C4-2B (cell line): ENCODE measurements around the gene DDX53.

Experiments
- ZFX ChIP-seq: fragments of 450-650 bp; IDR thresholded peaks from 2 replicates; pipeline ENCODE4 v1.6.1; 2017
- TF ChIP-seq, protein P1 (sequence below): fragments of 450-650 bp; conservative IDR thresholded peaks from 2 replicates; pipeline ENCODE4 v1.5.1; 2017; ENCODE audit warnings: mild to moderate bottlenecking

DNA sequence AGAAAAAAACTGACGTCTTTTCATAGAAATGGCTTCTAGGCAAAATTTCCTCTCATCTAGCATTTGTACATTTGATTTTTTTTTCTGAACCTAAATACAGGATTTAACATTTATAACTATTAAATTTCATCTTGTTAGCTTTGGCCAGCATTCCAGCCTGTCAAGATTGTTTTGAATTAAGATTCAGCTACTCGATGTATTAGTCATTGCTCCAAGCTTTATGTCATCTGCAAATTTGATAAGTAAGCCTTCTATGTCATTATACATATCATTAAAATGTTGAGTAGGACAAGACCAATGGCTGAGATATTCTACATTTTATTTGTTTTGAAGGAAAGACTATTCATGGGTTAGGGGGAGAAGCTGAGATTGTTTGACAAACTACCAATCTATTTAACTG lies 46.7 kb downstream of the DDX53 start:
- TF ChIP-seq, protein P1, sequence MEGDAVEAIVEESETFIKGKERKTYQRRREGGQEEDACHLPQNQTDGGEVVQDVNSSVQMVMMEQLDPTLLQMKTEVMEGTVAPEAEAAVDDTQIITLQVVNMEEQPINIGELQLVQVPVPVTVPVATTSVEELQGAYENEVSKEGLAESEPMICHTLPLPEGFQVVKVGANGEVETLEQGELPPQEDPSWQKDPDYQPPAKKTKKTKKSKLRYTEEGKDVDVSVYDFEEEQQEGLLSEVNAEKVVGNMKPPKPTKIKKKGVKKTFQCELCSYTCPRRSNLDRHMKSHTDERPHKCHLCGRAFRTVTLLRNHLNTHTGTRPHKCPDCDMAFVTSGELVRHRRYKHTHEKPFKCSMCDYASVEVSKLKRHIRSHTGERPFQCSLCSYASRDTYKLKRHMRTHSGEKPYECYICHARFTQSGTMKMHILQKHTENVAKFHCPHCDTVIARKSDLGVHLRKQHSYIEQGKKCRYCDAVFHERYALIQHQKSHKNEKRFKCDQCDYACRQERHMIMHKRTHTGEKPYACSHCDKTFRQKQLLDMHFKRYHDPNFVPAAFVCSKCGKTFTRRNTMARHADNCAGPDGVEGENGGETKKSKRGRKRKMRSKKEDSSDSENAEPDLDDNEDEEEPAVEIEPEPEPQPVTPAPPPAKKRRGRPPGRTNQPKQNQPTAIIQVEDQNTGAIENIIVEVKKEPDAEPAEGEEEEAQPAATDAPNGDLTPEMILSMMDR: no peak
- TF ChIP-seq ZFX: no peak
